NCI-H69 (cell line): Measurements from ENCODE around the gene CNNM3.

ENCODE experiments used
- DNase-seq: peaks from one replicate; lab custom pipeline; 2025; lab: John Stamatoyannopoulos, UW

The CNNM3 gene

GRCh38 chr2:96878171-96878570 lies 62.1 kb downstream of the CNNM3 start:
- no peak for DNase-seq

- no peak for DNase-seq
Measured at GRCh38 chr2:96878796-96879544, 62.9 kb downstream of the CNNM3 start.

GRCh38 chr2:96879545-96880040 lies 63.5 kb downstream of the CNNM3 start:
- DNase-seq, result no peak

GRCh38 chr2:96880891-96881273 lies 64.8 kb downstream of the CNNM3 start:
- DNase-seq, result no peak

GRCh38 chr2:96881349-96882195 lies 65.5 kb downstream of the CNNM3 start:
- peak; percentile 27 for DNase-seq

GRCh38 chr2:96882230-96882629 lies 66.2 kb downstream of the CNNM3 start:
- DNase-seq, result peak; percentile 27

- DNase-seq, result no peak
Measured at GRCh38 chr2:96882906-96883305, 66.8 kb downstream of the CNNM3 start.

GRCh38 chr2:96883306-96883705 lies 67.2 kb downstream of the CNNM3 start:
- DNase-seq, result no peak
